ENCODE results near the gene LYPD6B. TPM values are rescaled to one million over a fixed set of nuclear protein-coding genes. Genes with fewer than 3 reads are reported as not detected.

The LYPD6B gene
- polyA plus RNA-seq, 3 donors: 30.7 to 33.9 (median 31.8) TPM

- DNase-seq (ENCODE audit: extremely low read depth in 1 of 11, low read depth in 9 of 11, low spot score in 4 of 11): no peak
Measured at GRCh38 chr2:149134335-149134923, 95.9 kb downstream of the LYPD6B start.

GRCh38 chr2:149136111-149136510 lies 97.6 kb downstream of the LYPD6B start:
- no peak for DNase-seq (ENCODE audit: extremely low read depth in 1 of 11, low read depth in 9 of 11, low spot score in 4 of 11)

- DNase-seq (ENCODE audit: extremely low read depth in 1 of 11, low read depth in 9 of 11, low spot score in 4 of 11): no peak
Measured at GRCh38 chr2:149141046-149141445, 102.5 kb downstream of the LYPD6B start.

- DNase-seq (ENCODE audit: extremely low read depth in 1 of 11, low read depth in 9 of 11, low spot score in 4 of 11): no peak
Measured at GRCh38 chr2:149143734-149144133, 105.2 kb downstream of the LYPD6B start.

- no peak for DNase-seq (ENCODE audit: extremely low read depth in 1 of 11, low read depth in 9 of 11, low spot score in 4 of 11)
Measured at GRCh38 chr2:149145314-149146295, 107.1 kb downstream of the LYPD6B start.

GRCh38 chr2:149146876-149147275 lies 108.4 kb downstream of the LYPD6B start:
- no peak for DNase-seq (ENCODE audit: extremely low read depth in 1 of 11, low read depth in 9 of 11, low spot score in 4 of 11)

- DNase-seq (ENCODE audit: extremely low read depth in 1 of 11, low read depth in 9 of 11, low spot score in 4 of 11): peak in 10 of 11 donors; percentile 37 to 70 (median 58)
Measured at GRCh38 chr2:149148194-149149006, 109.9 kb downstream of the LYPD6B start.

GRCh38 chr2:149149007-149149297 lies 110.5 kb downstream of the LYPD6B start:
- DNase-seq (ENCODE audit: extremely low read depth in 1 of 11, low read depth in 9 of 11, low spot score in 4 of 11): no peak

GRCh38 chr2:149152469-149152953 lies 114.0 kb downstream of the LYPD6B start:
- no peak for DNase-seq (ENCODE audit: extremely low read depth in 1 of 11, low read depth in 9 of 11, low spot score in 4 of 11)

GRCh38 chr2:149155196-149155969 lies 116.9 kb downstream of the LYPD6B start:
- DNase-seq (ENCODE audit: extremely low read depth in 1 of 11, low read depth in 9 of 11, low spot score in 4 of 11): no peak

GRCh38 chr2:149155988-149156387 lies 117.5 kb downstream of the LYPD6B start:
- peak in 1 of 11 donors; percentile 36 for DNase-seq (ENCODE audit: extremely low read depth in 1 of 11, low read depth in 9 of 11, low spot score in 4 of 11)

- no peak for DNase-seq (ENCODE audit: extremely low read depth in 1 of 11, low read depth in 9 of 11, low spot score in 4 of 11)
Measured at GRCh38 chr2:149156971-149157740, 118.7 kb downstream of the LYPD6B start.

- DNase-seq (ENCODE audit: extremely low read depth in 1 of 11, low read depth in 9 of 11, low spot score in 4 of 11): no peak
Measured at GRCh38 chr2:149158957-149159356, 120.5 kb downstream of the LYPD6B start.

- no peak for DNase-seq (ENCODE audit: extremely low read depth in 1 of 11, low read depth in 9 of 11, low spot score in 4 of 11)
Measured at GRCh38 chr2:149160195-149160594, 121.7 kb downstream of the LYPD6B start.

- peak in 3 of 11 donors; percentile 14 to 48 (median 39) for DNase-seq (ENCODE audit: extremely low read depth in 1 of 11, low read depth in 9 of 11, low spot score in 4 of 11)
Measured at GRCh38 chr2:149160701-149161217, 122.3 kb downstream of the LYPD6B start.

- no peak for DNase-seq (ENCODE audit: extremely low read depth in 1 of 11, low read depth in 9 of 11, low spot score in 4 of 11)
Measured at GRCh38 chr2:149161481-149162225, 123.2 kb downstream of the LYPD6B start.

- DNase-seq (ENCODE audit: extremely low read depth in 1 of 11, low read depth in 9 of 11, low spot score in 4 of 11): no peak
Measured at GRCh38 chr2:149164296-149164695, 125.8 kb downstream of the LYPD6B start.

Data from renal cortex interstitium (tissue), 11 donors.